ENCODE measurements around the gene TGM3. TPM values are rescaled to one million over a fixed set of nuclear protein-coding genes. Genes with fewer than 3 reads are reported as not detected.

Gene TGM3
- total RNA-seq, 1 experiment from 2014 or later = not detected

GRCh38 chr20:2329286-2329685 lies 33.5 kb downstream of the TGM3 start (continued):
- TF ChIP-seq, protein P1, sequence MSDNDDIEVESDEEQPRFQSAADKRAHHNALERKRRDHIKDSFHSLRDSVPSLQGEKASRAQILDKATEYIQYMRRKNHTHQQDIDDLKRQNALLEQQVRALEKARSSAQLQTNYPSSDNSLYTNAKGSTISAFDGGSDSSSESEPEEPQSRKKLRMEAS (IDR thresholded peaks at IDR 0.05) = no peak

- H4K20me1 ChIP-seq (ENCODE audit: insufficient read depth) = no peaks in the 10 kb centered on the region
- no peak overlapping the region for H3K4me2 ChIP-seq (ENCODE audit: low read length)
- ChIA-PET POLR2A (no interaction called here), RAD21 (ENCODE audit: low non-redundant PET in 1 of 2, low total read pairs in 2 of 2, uncharacterized antibody in 2 of 2, unreplicated experiment in 2 of 2) (no interaction called here), CTCF (no interaction called here)
- no peak for TF ChIP-seq EZH2phosphoT487 (IDR thresholded peaks at IDR 0.05; ENCODE audit: borderline replicate concordance)
- TF ChIP-seq TCF7L2 (IDR thresholded peaks at IDR 0.05; ENCODE audit: borderline replicate concordance, extremely low read depth, insufficient read depth, insufficient read length) = peak; percentile 25
- no peaks in the 10 kb centered on the region for H3K36me3 ChIP-seq (ENCODE audit: control insufficient read depth in 1 of 2, insufficient read depth in 2 of 2, low read length in 2 of 2)
- H3K27ac ChIP-seq (ENCODE audit: low read depth, low read length) = no peak overlapping the region
- no peaks in the 10 kb centered on the region for H3K79me2 ChIP-seq (ENCODE audit: insufficient read depth, low read length)
- H3K9ac ChIP-seq (ENCODE audit: low read length) = no peak overlapping the region
- no peaks in the 10 kb centered on the region for H3K9me2 ChIP-seq (ENCODE audit: insufficient read depth)
- no TSS peak for BruUV-seq (replicated peaks)
- intact Hi-C loops (cut with micrococcal nuclease) = no loop called here
- ATAC-seq (no peak), DNase-seq (ENCODE audit: low read depth, low spot score) (no peak)
- no peaks in the 10 kb centered on the region for H3K4me1 ChIP-seq (ENCODE audit: control insufficient read depth in 1 of 2, insufficient read depth in 2 of 2, low read length in 2 of 2)
- no peaks in the 10 kb centered on the region for H3K9me3 ChIP-seq (ENCODE audit: control insufficient read depth in 1 of 2, insufficient read depth in 1 of 2, low read depth in 1 of 2, low read length in 2 of 2)
- peaks cover 9% of the 10 kb centered on the region; the same call in 1 of the 2 replicates for H3K27me3 ChIP-seq (ENCODE audit: insufficient read depth, low read length)
- no peak overlapping the region for H3K4me3 ChIP-seq (replicated peaks in 1 of 2; ENCODE audit: low read depth in 1 of 2, low read length in 2 of 2)
- H2AFZ ChIP-seq (ENCODE audit: low read depth, low read length, poor library complexity, severe bottlenecking) = no peak overlapping the region
Measured at GRCh38 chr20:2330090-2330695, 34.4 kb downstream of the TGM3 start.

DNA sequence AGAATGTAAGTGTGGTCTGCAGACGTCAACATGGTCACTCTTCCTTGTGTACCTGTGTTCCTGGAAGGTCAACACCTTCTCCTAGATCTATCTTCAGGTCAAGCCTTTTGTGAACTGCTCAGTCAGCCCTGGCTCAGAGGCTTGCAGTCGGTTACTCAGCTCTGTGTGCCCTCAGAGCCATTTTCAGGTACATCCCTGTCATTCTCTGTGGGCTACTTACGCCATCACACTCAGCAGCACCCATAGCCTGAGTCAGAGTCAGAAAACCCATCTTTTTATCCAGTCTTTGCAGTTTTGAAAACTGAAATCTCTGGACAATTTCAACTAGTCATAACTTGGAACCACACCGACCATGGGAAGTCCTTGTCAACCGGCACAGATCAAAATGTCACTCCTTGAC lies 35.3 kb downstream of the TGM3 start:
- Histone ChIP-seq H3K4me2 (ENCODE audit: low read length) (no peak overlapping the region), H3K27ac (ENCODE audit: low read depth, low read length) (no peak overlapping the region), H3K27me3 (ENCODE audit: insufficient read depth, low read length) (peaks cover 6% of the 10 kb centered on the region; the same call in 1 of the 2 replicates), H3K36me3 (ENCODE audit: control insufficient read depth in 1 of 2, insufficient read depth in 2 of 2, low read length in 2 of 2) (no peaks in the 10 kb centered on the region), H3K79me2 (ENCODE audit: insufficient read depth, low read length) (no peaks in the 10 kb centered on the region), H2AFZ (ENCODE audit: low read depth, low read length, poor library complexity, severe bottlenecking) (no peak overlapping the region), H3K9me3 (ENCODE audit: control insufficient read depth in 1 of 2, insufficient read depth in 1 of 2, low read depth in 1 of 2, low read length in 2 of 2) (no peaks in the 10 kb centered on the region), H3K9me2 (ENCODE audit: insufficient read depth) (no peaks in the 10 kb centered on the region), H4K20me1 (ENCODE audit: insufficient read depth) (no peaks in the 10 kb centered on the region), H3K4me3 (replicated peaks in 1 of 2; ENCODE audit: low read depth in 1 of 2, low read length in 2 of 2) (no peak overlapping the region), H3K4me1 (ENCODE audit: control insufficient read depth in 1 of 2, insufficient read depth in 2 of 2, low read length in 2 of 2) (no peaks in the 10 kb centered on the region), H3K9ac (ENCODE audit: low read length) (no peak overlapping the region)
- ChIA-PET RAD21 (ENCODE audit: low non-redundant PET in 1 of 2, low total read pairs in 2 of 2, uncharacterized antibody in 2 of 2, unreplicated experiment in 2 of 2) (no interaction called here), POLR2A (no interaction called here), CTCF (no interaction called here)
- TF ChIP-seq EZH2phosphoT487 (IDR thresholded peaks at IDR 0.05; ENCODE audit: borderline replicate concordance) = no peak
- no peak for TF ChIP-seq EGR1 (IDR thresholded peaks at IDR 0.05; ENCODE audit: low read depth)
- TF ChIP-seq, protein P2, sequence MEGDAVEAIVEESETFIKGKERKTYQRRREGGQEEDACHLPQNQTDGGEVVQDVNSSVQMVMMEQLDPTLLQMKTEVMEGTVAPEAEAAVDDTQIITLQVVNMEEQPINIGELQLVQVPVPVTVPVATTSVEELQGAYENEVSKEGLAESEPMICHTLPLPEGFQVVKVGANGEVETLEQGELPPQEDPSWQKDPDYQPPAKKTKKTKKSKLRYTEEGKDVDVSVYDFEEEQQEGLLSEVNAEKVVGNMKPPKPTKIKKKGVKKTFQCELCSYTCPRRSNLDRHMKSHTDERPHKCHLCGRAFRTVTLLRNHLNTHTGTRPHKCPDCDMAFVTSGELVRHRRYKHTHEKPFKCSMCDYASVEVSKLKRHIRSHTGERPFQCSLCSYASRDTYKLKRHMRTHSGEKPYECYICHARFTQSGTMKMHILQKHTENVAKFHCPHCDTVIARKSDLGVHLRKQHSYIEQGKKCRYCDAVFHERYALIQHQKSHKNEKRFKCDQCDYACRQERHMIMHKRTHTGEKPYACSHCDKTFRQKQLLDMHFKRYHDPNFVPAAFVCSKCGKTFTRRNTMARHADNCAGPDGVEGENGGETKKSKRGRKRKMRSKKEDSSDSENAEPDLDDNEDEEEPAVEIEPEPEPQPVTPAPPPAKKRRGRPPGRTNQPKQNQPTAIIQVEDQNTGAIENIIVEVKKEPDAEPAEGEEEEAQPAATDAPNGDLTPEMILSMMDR (IDR thresholded peaks at IDR 0.05 in 2 of 3, conservative IDR thresholded peaks at IDR 0.05 in 1 of 3; ENCODE audit: borderline replicate concordance in 1 of 3, insufficient read depth in 1 of 3, low read depth in 2 of 3, low read length in 2 of 3) = no peak
- DNase-seq (ENCODE audit: low read depth, low spot score) = no peak
- intact Hi-C loops (cut with micrococcal nuclease) = no loop called here
- ATAC-seq = no peak
- no TSS peak for BruUV-seq (replicated peaks)

All from HCT116 (cell line).